SK-N-MC (cell line): ENCODE results near the gene SLC25A41.

ENCODE experiments used
- DNase-seq: peaks from one replicate; pipeline ENCODE4 v3.0.0-alpha.2; 2011; ENCODE audit warnings: low read depth, low spot score
- H3K27ac ChIP-seq: fragments of 200-600 bp; sonication (generic); 2 replicates; pipeline ENCODE4 v1.5.1; 2016; ENCODE audit warnings: mixed run types
- H3K36me3 ChIP-seq: fragments of 200-600 bp; sonication (generic); 2 replicates; pipeline ENCODE4 v1.6.1; 2017; ENCODE audit warnings: antibody characterized with exemption, low read length, mixed read lengths; ENCODE audit not compliant: insufficient read depth
- H3K4me3 ChIP-seq: fragments of 200-600 bp; sonication (generic); 2 replicates; pipeline ENCODE4 v1.5.1; 2016
- H3K9ac ChIP-seq: fragments of 200-600 bp; sonication (generic); 2 replicates; pipeline ENCODE4 v1.8.0; 2017; ENCODE audit warnings: mixed run types, mixed read lengths; ENCODE audit not compliant: insufficient read length
- H3K9me3 ChIP-seq: fragments of 200-600 bp; sonication (generic); 2 replicates; pipeline ENCODE4 v1.6.1; 2017; ENCODE audit warnings: low read depth, mild to moderate bottlenecking, antibody characterized with exemption, low read length, moderate library complexity, mixed read lengths
- EZH2 ChIP-seq: fragments of 200-600 bp; sonication (generic); IDR thresholded peaks from one replicate; pipeline ENCODE4 v1.6.1; 2017; ENCODE audit warnings: antibody characterized with exemption
- FOXP2 ChIP-seq: optimal IDR thresholded peaks from 2 replicates; pipeline ENCODE3; 2011; ENCODE audit warnings: mild to moderate bottlenecking, moderate library complexity; ENCODE audit not compliant: insufficient read depth; ENCODE audit errors: extremely low read length, control extremely low read depth
- POLR2AphosphoS5 ChIP-seq: IDR thresholded peaks from 2 replicates; pipeline ENCODE4 v1.6.1; 2012; ENCODE audit warnings: mild to moderate bottlenecking, low read depth, low read length, borderline replicate concordance

Gene SLC25A41

DNA sequence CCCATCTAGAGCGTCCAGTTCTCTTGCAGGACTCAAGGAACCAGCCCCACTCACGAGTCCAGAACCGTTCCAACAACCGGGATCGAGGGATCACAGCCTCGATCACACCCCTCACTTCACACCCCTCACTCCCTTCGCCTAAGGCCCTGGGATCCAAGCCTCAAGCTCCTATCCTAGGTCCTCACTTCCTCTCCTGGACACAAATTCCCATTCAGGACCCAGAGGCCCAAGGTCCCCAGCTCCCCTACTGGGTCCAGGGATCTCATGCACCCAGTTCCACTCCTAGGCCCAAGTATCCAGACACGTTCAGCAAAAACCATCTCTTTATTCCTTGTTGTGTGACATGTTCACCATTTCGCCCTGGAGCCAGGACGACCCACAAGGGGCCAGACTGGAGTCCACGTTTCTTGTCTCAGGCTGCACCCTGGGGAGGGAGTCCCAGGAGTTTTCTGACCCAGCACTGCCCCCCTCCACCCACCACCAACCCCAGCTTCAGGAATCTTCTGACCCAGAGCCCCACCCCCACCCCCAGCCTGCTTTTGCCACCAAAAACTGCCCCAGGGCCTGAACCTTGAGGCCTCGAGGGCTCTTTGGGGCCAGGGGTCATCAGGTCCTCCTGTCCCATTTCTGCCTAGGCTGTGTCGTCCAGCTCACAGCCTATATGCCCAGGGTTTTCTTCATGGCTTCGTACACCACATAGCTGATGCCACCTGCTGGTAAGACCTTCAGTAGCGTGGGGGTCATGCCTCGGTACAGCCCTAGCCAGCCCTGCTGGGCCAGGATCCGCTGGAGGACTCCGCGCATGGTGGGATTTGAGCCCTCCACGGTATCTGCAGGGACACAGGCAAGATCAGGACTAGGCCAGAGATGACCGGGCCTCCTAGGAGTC is 7.6 kb downstream of the SLC25A41 start:
- no peak for DNase-seq
- TF ChIP-seq EZH2 (no peak), POLR2AphosphoS5 (no peak), FOXP2 (no peak)
- no peaks in the 10 kb centered on the region for H3K9me3 ChIP-seq
- peak overlapping the region; percentile 10 for H3K9ac ChIP-seq
- H3K36me3 ChIP-seq, result peaks cover 21% of the 10 kb centered on the region
- H3K4me3 ChIP-seq, result no peak overlapping the region
- peak overlapping the region; percentile 86 for H3K27ac ChIP-seq

DNA sequence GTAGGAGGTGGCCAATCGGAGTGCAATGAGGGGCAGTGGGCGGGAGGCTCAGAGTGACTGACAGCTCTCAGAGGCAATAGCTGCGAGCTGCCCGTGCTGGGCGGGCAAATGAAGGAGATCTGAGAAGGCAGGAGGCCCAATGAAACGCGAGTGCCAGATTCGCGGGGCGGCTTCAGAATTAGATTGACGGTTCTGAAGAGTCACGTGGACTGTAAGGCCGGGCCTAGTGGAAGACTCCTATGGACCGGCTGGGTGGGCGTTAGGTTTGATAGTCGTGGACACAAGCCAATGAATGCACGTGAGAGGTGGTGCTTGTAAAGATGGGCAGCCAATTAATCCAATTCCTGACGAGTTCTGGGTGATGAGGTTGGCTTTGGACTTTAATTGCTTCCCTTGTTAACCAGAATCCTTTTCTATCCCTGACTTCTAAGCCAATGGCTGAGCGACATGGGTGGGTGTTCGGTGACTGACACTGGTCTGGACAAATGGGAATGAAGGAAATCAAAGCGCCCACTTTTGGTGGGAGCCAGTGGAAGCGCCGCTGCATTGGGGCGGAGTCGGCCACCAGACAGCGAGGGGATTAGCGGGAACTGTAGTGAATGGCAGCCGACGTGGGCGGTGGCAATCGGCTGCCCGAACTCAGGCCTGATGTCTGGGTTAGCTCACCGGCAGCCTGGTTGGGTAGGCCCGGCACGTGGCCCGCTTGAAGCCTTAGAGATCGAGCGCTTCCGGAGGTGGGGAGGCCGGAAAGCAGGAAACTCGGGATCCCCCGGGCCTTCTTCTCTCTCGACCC is 8.4 kb downstream of the SLC25A41 start:
- H3K27ac ChIP-seq, result peak overlapping the region; percentile 86
- no peaks in the 10 kb centered on the region for H3K9me3 ChIP-seq
- no peak for TF ChIP-seq FOXP2
- peak; percentile 58; the same call in 1 of the 2 replicates for TF ChIP-seq POLR2AphosphoS5
- TF ChIP-seq EZH2, result no peak
- peaks cover 29% of the 10 kb centered on the region for H3K36me3 ChIP-seq
- no peak overlapping the region; the same call in 1 of the 2 replicates for H3K4me3 ChIP-seq
- peak overlapping the region; percentile 10 for H3K9ac ChIP-seq
- peak; percentile 100 for DNase-seq

DNA sequence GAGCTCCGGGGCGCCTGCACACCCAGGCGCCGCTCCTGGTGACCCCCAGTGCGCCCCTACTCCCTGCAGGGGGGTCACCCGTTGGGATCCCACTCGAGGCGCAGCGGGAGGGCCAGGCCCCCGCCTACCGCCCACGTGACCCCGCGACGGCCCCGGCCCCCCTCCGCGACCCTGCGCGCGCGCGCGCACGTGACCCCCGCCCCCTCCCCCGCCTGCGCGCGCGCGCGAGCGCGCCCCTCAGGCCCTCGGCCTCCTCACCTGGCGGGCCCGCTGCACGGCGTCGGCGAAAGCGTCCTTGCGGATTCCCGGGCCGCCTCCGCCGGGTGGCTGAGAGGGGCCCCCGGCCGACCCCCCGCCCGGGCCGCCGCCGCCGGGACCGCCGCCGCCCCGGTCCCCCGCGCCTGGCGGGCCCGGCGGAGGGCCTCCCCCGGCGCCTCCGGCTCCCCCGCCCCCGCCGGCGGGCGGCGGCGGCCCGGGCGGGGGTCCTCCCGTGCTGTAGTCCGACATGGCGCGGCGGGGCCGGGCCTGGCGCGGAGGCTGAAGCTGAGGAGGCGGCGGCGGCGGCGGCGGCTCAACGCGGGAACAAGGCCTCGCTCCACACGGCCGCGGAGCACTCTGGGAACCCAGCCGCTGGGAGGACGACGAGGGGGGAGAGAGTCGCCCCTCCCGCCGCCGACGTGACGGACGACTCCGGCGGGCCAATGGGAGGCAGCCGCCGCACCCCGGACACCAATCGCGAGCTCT is 9.2 kb downstream of the SLC25A41 start, which contains the start of gene KHSRP:
TSS of gene KHSRP (minus strand) at position 617 of the 744 bp plus-strand sequence. CDS start at position 507, 110 bp downstream.
- Histone ChIP-seq H3K36me3 (peaks cover 37% of the 10 kb centered on the region), H3K9ac (peak within 1 kb of the TSS; percentile 94), H3K4me3 (peak within 1 kb of the TSS; percentile 96), H3K27ac (peak within 1 kb of the TSS; percentile 86), H3K9me3 (no peaks in the 10 kb centered on the region)
- TF ChIP-seq FOXP2, result no peak
- TF ChIP-seq EZH2, result no peak
- peak; percentile 75; the same call in 1 of the 2 replicates for TF ChIP-seq POLR2AphosphoS5
- no peak for DNase-seq

DNA sequence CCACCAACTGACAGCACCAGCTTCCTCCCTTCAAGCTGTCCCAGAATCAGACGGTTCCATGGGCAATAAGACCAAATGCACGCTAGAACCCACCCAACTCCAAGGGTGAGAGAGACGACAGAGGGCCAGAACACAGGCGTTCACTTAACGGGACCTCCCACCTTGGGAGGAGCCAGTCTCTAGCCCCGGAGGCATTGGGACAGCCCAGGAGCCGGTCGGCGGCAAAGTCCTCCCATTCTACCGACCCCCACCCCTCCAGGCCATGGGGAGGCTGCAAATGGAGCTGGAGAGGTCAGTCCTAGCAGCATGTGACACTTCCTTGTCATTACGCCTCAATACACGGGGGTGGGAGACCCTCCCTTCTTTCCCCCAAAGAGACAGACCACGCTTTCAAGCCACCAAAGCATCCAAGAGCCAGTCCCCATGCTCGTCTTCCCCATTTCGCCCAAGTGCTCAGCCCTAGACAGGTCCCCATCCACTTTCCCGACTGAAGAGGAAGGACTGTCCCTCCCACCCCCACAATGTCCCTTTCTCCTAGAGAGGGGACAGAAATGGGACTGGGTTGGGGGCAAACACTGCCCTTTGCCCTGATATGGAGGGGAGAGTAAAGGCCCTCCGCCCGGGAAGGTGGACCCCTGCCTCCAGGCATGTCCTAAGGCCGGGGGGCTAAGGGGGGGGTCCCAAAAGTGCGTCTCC is 9.9 kb downstream of the SLC25A41 start:
- H3K9ac ChIP-seq, result peak overlapping the region; percentile 94
- no peak for TF ChIP-seq FOXP2
- no peak; the same call in 1 of the 2 replicates for TF ChIP-seq POLR2AphosphoS5
- no peak for TF ChIP-seq EZH2
- peak overlapping the region; percentile 96 for H3K4me3 ChIP-seq
- H3K9me3 ChIP-seq, result no peaks in the 10 kb centered on the region
- H3K27ac ChIP-seq, result 0 out of 2 replicates have a peak overlapping the region, but pooled peaks have one; percentile 30
- peaks cover 44% of the 10 kb centered on the region for H3K36me3 ChIP-seq
- no peak for DNase-seq

DNA sequence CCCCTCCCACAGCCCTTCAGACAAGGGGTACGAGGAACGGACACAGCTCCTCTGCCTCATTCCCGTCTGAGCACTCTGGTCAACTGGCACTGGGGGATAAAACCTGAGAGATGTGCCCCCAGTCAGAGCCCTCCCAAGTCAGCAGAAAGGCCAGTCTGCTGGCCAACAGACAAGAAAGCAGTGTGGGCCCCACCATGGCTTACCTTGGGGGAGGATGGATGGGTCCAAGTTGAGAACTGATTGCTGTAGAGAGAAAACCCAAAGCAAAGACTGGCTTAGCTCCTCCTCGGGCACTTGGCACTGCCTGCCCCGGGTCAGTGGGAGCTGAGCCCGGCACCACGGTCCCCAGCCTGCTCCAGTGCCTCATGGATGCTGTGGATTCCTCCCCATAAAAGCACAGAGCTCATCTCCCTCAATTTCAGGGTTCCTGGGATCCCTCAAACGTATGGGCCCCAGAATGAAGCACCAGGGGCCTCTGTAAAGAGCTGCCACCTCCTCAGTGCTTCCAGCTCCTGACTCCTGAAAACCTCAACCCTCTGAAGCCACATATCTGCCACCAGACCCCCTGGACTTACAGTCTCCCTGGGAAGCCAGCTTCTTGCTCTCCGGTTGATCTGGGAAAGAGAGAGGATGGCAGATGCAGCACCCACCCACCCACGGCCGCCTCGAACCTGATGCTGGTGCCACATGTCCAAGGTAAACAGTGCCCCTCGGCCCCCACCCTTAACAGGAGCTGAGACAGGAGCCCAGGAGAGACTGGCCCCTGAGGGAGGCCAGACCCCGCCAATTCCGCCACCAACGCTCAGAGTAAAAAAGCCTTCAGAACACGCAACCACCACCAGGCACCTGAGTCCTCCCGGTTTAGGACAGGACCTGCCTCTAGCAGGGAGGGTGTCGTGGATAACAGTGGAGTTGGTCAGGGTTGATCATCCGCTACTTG is 12.2 kb downstream of the SLC25A41 start:
- Histone ChIP-seq H3K4me3 (no peak overlapping the region), H3K9me3 (no peaks in the 10 kb centered on the region), H3K9ac (no peak overlapping the region), H3K27ac (no peak overlapping the region), H3K36me3 (peaks cover 67% of the 10 kb centered on the region)
- no peak for DNase-seq
- no peak for TF ChIP-seq POLR2AphosphoS5
- no peak for TF ChIP-seq FOXP2
- TF ChIP-seq EZH2, result no peak

DNA sequence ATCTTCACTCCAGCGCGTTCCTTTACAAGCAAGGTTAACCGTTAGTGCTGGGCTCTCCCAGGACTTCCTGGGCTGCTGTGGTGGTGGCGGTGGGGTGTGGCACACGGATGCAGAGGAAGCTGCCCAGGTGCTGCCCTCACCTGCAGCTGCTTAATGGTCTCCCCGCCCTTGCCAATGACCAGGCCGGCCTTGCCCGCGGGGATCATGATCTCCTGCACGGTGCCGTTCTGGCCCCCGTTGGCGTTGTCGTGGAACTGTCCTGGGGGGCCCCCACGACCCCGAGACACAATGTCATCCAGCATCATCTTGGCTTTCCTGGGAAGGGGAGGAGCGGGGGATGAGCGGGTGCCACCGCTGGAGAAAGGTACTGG is 15.0 kb downstream of the SLC25A41 start:
- H3K27ac ChIP-seq, result no peak overlapping the region
- TF ChIP-seq POLR2AphosphoS5 (no peak), EZH2 (no peak), FOXP2 (no peak)
- no peak overlapping the region for H3K4me3 ChIP-seq
- H3K36me3 ChIP-seq, result peaks cover 93% of the 10 kb centered on the region
- H3K9me3 ChIP-seq, result no peaks in the 10 kb centered on the region
- DNase-seq, result no peak
- no peak overlapping the region for H3K9ac ChIP-seq
